KMS-11 (cell line): ENCODE measurements around the gene UROD.

Experiments used
- H2AFZ ChIP-seq: fragments of 200-600 bp; sonication (generic); 2 replicates; pipeline ENCODE4 v1.6.1; 2016; ENCODE audit warnings: antibody characterized with exemption, mixed run types, low read depth
- H3K27ac ChIP-seq: fragments of 200-600 bp; sonication (generic); 2 replicates; pipeline ENCODE4 v1.6.1; 2016; ENCODE audit warnings: mild to moderate bottlenecking, mixed run types
- H3K27me3 ChIP-seq: fragments of 200-600 bp; sonication (generic); 2 replicates; pipeline ENCODE4 v1.6.1; 2017; ENCODE audit warnings: mild to moderate bottlenecking, low read depth, mixed run types, moderate library complexity; ENCODE audit not compliant: insufficient read depth
- H3K36me3 ChIP-seq: fragments of 200-600 bp; sonication (generic); 2 replicates; pipeline ENCODE4 v1.6.1; 2017; ENCODE audit warnings: mild to moderate bottlenecking, mixed run types; ENCODE audit not compliant: insufficient read depth
- H3K4me1 ChIP-seq: fragments of 200-600 bp; sonication (generic); 2 replicates; pipeline ENCODE4 v1.6.1; 2016; ENCODE audit warnings: mild to moderate bottlenecking, low read depth, mixed run types; ENCODE audit not compliant: poor library complexity, severe bottlenecking
- H3K4me2 ChIP-seq: fragments of 200-600 bp; sonication (generic); 2 replicates; pipeline ENCODE4 v1.7.0; 2016; ENCODE audit warnings: mild to moderate bottlenecking, mixed run types
- H3K4me3 ChIP-seq: fragments of 200-600 bp; sonication (generic); IDR thresholded peaks from 2 replicates; pipeline ENCODE4 v1.6.1; 2017; ENCODE audit warnings: low read depth, low read length, mixed read lengths; ENCODE audit not compliant: insufficient read depth
- H3K79me2 ChIP-seq: fragments of 200-600 bp; sonication (generic); 2 replicates; pipeline ENCODE4 v1.6.1; 2016; ENCODE audit warnings: low read depth, mixed run types; ENCODE audit not compliant: insufficient read depth
- H3K9ac ChIP-seq: fragments of 200-600 bp; sonication (generic); 2 replicates; pipeline ENCODE4 v1.6.1; 2016; ENCODE audit warnings: mild to moderate bottlenecking, mixed run types
- H4K20me1 ChIP-seq: fragments of 200-600 bp; sonication (generic); 2 replicates; pipeline ENCODE4 v1.6.1; 2016; ENCODE audit warnings: mild to moderate bottlenecking, mixed run types; ENCODE audit not compliant: insufficient read depth
- TF ChIP-seq, protein P1 (sequence below): fragments of 200-600 bp; sonication (generic); conservative IDR thresholded peaks from 2 replicates; pipeline ENCODE4 v1.6.1; 2017; ENCODE audit warnings: low read depth, mild to moderate bottlenecking, antibody characterized with exemption, low read length, moderate library complexity, mixed read lengths

UROD gene

DNA sequence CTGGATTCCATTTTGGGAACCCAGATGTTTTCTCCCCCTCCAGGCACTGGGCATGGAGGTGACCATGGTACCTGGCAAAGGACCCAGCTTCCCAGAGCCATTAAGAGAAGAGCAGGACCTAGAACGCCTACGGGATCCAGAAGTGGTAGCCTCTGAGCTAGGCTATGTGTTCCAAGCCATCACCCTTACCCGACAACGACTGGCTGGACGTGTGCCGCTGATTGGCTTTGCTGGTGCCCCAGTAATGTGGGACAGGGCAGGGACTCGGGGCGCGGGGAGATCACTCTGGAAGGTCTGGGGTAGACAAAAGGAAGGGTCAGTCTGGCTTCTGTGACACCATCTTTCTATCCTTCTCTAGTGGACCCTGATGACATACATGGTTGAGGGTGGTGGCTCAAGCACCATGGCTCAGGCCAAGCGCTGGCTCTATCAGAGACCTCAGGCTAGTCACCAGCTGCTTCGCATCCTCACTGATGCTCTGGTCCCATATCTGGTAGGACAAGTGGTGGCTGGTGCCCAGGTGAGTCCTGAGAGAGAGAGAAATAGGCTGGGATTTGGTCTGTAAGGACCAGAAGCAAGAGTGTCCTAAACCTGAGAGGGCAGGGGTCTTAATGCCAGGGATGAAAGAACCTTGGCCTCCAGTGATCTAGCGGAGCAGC is 1.6 kb downstream of the UROD start:
- H3K36me3 ChIP-seq = no peaks in the 10 kb centered on the region
- no peak overlapping the region for H3K27ac ChIP-seq
- TF ChIP-seq, protein P1, sequence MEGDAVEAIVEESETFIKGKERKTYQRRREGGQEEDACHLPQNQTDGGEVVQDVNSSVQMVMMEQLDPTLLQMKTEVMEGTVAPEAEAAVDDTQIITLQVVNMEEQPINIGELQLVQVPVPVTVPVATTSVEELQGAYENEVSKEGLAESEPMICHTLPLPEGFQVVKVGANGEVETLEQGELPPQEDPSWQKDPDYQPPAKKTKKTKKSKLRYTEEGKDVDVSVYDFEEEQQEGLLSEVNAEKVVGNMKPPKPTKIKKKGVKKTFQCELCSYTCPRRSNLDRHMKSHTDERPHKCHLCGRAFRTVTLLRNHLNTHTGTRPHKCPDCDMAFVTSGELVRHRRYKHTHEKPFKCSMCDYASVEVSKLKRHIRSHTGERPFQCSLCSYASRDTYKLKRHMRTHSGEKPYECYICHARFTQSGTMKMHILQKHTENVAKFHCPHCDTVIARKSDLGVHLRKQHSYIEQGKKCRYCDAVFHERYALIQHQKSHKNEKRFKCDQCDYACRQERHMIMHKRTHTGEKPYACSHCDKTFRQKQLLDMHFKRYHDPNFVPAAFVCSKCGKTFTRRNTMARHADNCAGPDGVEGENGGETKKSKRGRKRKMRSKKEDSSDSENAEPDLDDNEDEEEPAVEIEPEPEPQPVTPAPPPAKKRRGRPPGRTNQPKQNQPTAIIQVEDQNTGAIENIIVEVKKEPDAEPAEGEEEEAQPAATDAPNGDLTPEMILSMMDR = no peak
- H3K4me2 ChIP-seq = peak overlapping the region; percentile 94; the same call in 1 of the 2 replicates
- no peaks in the 10 kb centered on the region for H3K27me3 ChIP-seq
- H3K9ac ChIP-seq = no peak overlapping the region
- no peak overlapping the region for H3K4me3 ChIP-seq
- no peaks in the 10 kb centered on the region for H4K20me1 ChIP-seq
- H3K4me1 ChIP-seq = peaks cover 16% of the 10 kb centered on the region
- no peaks in the 10 kb centered on the region for H3K79me2 ChIP-seq
- no peak overlapping the region for H2AFZ ChIP-seq

DNA sequence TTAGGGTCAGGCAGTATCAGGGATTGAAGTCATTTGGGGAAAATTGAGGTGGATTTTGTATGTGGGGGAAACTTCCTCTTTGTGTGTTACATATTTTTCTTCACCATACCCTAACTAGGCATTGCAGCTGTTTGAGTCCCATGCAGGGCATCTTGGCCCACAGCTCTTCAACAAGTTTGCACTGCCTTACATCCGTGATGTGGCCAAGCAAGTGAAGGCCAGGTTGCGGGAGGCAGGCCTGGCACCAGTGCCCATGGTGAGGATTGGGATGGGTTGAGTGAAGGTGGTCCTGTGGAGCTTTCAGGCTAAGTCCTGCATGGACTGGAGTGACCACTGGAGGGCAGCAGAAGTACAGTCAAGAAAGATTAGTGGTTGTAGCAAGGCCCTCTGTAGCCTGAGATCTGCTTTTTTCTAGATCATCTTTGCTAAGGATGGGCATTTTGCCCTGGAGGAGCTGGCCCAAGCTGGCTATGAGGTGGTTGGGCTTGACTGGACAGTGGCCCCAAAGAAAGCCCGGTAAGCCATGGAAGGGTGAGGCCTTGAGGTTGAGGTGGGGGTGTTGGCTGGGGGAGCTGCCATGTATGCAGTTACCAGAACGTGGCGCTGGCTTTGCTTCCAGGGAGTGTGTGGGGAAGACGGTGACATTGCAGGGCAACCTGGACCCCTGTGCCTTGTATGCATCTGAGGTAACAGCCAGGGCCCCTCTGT is 2.4 kb downstream of the UROD start:
- H2AFZ ChIP-seq = no peak overlapping the region
- no peak overlapping the region for H3K9ac ChIP-seq
- H3K4me2 ChIP-seq = no peak overlapping the region
- no peaks in the 10 kb centered on the region for H4K20me1 ChIP-seq
- H3K4me1 ChIP-seq = peaks cover 16% of the 10 kb centered on the region
- no peaks in the 10 kb centered on the region for H3K36me3 ChIP-seq
- H3K27me3 ChIP-seq = no peaks in the 10 kb centered on the region
- no peak overlapping the region for H3K4me3 ChIP-seq
- H3K27ac ChIP-seq = no peak overlapping the region
- TF ChIP-seq, protein P1 = peak; percentile 94
- no peaks in the 10 kb centered on the region for H3K79me2 ChIP-seq

DNA sequence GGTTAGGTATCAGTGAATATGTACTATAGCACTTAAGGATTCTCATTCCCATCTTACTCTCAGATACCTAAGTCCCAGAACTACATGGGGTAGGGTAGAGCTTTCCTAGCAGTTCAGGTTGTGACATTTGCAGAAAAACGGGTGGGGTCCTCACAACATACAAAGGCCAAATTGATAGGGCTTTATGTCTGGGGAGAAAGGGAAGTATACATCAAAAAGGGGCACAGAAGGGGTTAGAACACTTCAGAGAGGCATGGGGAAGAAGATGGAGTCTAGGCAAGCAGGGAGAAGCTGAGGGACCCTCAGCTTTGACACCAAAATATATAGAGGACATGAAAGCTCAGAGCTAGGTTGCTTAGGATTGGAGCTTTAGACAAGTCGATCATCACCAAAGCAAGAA is 3.6 kb downstream of the UROD start:
- H2AFZ ChIP-seq = no peak overlapping the region
- no peak overlapping the region for H3K4me3 ChIP-seq
- H3K4me1 ChIP-seq = peaks cover 11% of the 10 kb centered on the region
- no peaks in the 10 kb centered on the region for H4K20me1 ChIP-seq
- H3K4me2 ChIP-seq = no peak overlapping the region
- H3K27me3 ChIP-seq = no peaks in the 10 kb centered on the region
- no peak overlapping the region for H3K27ac ChIP-seq
- TF ChIP-seq, protein P1 = no peak
- H3K9ac ChIP-seq = no peak overlapping the region
- no peaks in the 10 kb centered on the region for H3K79me2 ChIP-seq
- no peaks in the 10 kb centered on the region for H3K36me3 ChIP-seq

DNA sequence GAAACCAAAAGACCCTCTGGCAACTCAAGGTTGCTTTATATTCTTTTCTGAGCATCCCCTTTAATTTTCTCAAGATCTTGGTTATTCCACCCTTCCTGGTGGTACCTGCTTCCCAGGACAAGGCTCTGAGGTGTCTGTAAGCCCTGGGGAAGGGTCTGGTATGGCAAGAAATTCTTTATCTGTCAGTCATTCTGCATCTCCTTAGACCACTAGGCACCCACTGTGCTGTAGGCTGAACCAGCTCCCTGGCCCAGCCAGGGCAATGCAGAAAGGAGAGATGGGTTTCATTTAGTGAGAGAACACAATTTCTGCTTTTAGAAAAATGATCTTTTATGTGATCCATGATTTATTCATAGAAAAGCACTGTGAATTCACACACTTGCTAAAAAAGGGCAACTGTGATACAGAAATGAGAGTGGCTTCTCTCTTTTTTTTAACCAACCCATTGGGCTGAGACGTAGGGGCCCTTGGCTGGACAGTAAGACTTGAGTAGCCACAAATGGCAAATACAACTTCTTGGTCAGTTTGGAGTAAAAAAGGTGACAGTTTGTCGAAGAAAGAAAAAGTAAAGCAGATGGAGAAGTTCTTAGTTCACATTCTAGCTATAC is 4.1 kb downstream of the UROD start:
- TF ChIP-seq, protein P1 = no peak
- Histone ChIP-seq H3K79me2 (no peaks in the 10 kb centered on the region), H3K4me3 (no peak overlapping the region), H3K36me3 (no peaks in the 10 kb centered on the region), H3K4me2 (no peak overlapping the region), H3K27me3 (no peaks in the 10 kb centered on the region), H4K20me1 (no peaks in the 10 kb centered on the region), H3K4me1 (peaks cover 11% of the 10 kb centered on the region), H3K27ac (no peak overlapping the region), H2AFZ (no peak overlapping the region), H3K9ac (no peak overlapping the region)
